BLaER1 treated with 17β-estradiol and CSF1 and Interleukin-3, amounts not matched to agents 10 nM and 100 nM (cell line): ENCODE measurements around the gene NUDCD2.
A peak's percentile ranks its signal among the peaks of the same experiment; 100 is the strongest.

Source experiments
- H3K27ac ChIP-seq, 11 experiments: shearing (Covaris generic); formaldehyde crosslinking; 2 replicates each; pipeline ENCODE4 v1.8.1; 2022
- H3K27me3 ChIP-seq, 11 experiments: shearing (Covaris generic); formaldehyde crosslinking; 2 replicates each; pipeline ENCODE4 v1.8.1; 2022
- H3K36me3 ChIP-seq, 11 experiments: shearing (Covaris generic); formaldehyde crosslinking; 2 replicates each; pipeline ENCODE4 v1.8.1; 2022
- H3K4me1 ChIP-seq, 10 experiments: shearing (Covaris generic); formaldehyde crosslinking; 2 replicates each; pipeline ENCODE4 v1.8.1; 2022
- H3K4me2 ChIP-seq, 11 experiments: shearing (Covaris generic); formaldehyde crosslinking; 2 replicates each; pipeline ENCODE4 v1.8.1; 2022
- H3K4me3 ChIP-seq, 10 experiments: shearing (Covaris generic); formaldehyde crosslinking; 2 replicates each; pipeline ENCODE4 v1.8.1; 2022
- H3K9ac ChIP-seq, 11 experiments: shearing (Covaris generic); formaldehyde crosslinking; 2 replicates each; pipeline ENCODE4 v1.8.1; 2022
- H3K9me3 ChIP-seq, 11 experiments: shearing (Covaris generic); formaldehyde crosslinking; replicated peaks in 1 of 11; 2 replicates each; pipeline ENCODE4 v1.8.1; 2022
- H4K20me1 ChIP-seq, 11 experiments: shearing (Covaris generic); formaldehyde crosslinking; 2 replicates each; pipeline ENCODE4 v1.8.1; 2022
- Cebpa-rat ChIP-seq, 11 experiments: shearing (Covaris generic); IDR thresholded peaks; 2 replicates each; pipeline ENCODE4 v1.8.1; 2022

NUDCD2 gene

DNA sequence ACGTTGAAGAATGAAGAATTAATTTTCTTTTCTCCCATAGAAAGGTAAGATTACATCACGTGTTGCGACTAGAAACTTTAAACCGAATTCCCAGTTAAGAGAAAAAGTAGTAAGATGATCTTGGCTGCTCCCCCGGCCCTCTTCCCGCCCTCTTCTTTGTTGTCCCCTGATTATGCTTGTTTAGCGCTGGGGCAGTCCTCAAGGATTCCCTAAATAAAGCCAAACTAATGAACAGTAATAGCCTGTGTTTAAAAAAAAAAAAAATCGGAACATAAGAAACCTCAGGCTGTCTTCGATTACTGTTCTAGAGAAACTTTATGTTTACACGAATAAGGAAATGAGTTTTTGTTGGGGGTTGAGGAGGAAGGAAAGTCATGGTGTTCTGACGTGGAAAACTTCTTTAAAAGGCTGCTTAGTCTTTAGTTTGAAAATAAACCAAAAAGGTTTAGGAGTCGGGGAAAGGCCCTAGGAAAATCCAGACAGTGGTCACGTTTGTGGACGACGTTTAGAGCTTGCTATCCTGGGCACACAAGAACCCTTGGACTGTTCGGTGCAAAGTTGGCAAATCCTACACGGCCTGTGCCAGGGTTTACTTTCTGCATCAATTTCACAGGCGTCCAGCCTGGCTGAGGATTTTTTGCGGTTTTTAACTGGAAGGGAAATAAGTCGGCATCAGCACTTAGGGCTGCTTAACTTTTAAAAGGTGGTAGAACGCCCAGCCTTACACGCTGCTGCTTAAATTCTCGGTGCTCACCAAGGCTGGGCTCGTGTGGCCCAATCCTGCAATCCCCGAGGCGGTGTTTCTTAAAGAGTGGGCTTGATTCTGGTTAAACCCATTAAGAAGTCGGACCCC lies 44.4 kb upstream of the NUDCD2 start:
- Histone ChIP-seq H3K4me1 (peaks cover 26 to 39% (median 36%) of the 10 kb centered on the region in 10 experiments), H3K9me3 (no peaks in the 10 kb centered on the region)

DNA sequence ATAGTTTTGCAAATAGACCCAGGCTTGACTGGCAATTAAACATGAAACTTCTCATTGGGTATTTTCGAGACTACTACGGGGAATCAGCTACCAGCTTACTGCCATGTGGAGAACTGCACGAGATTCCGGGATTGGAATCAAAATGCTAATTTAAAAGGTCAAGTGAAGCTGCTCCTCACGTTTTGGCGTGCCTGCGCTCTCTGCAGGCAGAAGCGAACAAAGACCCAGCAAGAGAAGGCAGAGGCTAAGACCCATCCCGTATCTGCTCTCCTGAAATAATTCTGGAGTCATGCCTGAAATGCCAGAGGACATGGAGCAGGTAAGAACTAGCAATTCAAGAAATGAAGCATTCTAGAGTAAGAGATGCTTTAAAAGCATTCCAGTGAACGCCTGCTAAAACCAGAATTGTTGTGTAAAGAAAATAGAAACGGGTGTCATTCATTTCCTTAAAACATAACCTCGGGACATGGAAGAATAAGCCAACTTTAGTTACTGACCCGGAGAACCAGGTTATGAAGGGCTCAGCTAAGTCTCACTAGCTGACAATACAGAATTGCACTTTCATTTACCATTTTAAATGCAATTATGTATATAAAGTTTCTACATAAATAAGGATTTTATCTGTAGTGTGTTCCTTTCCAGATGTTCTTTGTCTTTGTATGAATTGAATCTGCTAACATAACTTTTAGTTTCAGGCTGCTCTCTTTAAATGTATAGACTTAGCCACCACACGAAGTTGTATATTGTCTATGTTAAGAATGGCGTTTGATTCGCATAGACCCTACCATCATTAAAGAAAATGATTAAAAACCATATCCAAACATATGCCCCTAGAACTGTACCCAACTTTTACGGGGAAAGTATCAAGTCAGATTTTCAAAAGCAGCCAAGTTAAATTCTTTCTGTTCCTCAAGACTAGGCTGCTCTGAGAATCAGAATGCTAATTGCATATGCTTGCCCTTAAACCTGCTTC lies 43.5 kb upstream of the NUDCD2 start:
- peak overlapping the region; percentile 68 to 87 (median 80) for H3K4me3 ChIP-seq
- peak overlapping the region; percentile 84 to 98 (median 92) for H3K9ac ChIP-seq

More for the DNA sequence above, 44.4 kb upstream of the NUDCD2 start:
- Histone ChIP-seq H3K4me2 (peak overlapping the region; percentile 79 to 95 (median 89)), H3K4me3 (peak overlapping the region; percentile 68 to 87 (median 80)), H3K27ac (peak overlapping the region; percentile 83 to 99 (median 94)), H3K36me3 (peaks cover 0 to 12% (median under 1%) of the 10 kb centered on the region in 11 experiments; a peak in 5 of 22 replicates), H3K9ac (peak overlapping the region; percentile 84 to 98 (median 92)), H4K20me1 (peaks cover 17 to 35% (median 33%) of the 10 kb centered on the region in 11 experiments; a peak in 21 of 22 replicates), H3K27me3 (no peaks in the 10 kb centered on the region)
- no peak for TF ChIP-seq Cebpa-rat (IDR thresholded peaks at IDR 0.05)

DNA sequence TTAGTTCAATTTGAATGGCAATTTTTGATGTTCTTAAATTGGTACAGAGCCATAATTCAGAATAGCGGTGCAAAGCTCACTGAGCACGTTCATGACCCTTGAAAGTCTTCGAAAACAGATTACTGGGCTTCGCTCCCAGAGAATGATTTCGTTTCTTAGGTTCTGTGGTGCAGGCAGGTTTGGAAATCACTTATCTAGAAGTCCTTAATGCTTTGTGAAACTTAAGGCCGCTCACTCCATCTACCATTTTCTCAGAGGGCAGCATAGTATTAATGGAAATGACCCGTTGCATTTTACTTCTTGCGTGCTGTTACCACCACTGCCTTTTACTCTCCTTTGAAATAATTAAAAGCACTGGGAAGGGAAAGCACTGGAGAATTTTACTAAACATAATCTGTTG lies 42.6 kb upstream of the NUDCD2 start:
- H3K9ac ChIP-seq = peak overlapping the region; percentile 84 to 98 (median 92)

More for the DNA sequence above, 43.5 kb upstream of the NUDCD2 start:
- Histone ChIP-seq H4K20me1 (peaks cover 14 to 26% (median 25%) of the 10 kb centered on the region in 11 experiments; a peak in 20 of 22 replicates), H3K27ac (peak overlapping the region; percentile 83 to 99 (median 94)), H3K27me3 (no peaks in the 10 kb centered on the region), H3K36me3 (peaks cover 0 to 4% (median 0%) of the 10 kb centered on the region in 11 experiments; a peak in 3 of 22 replicates), H3K4me1 (peaks cover 22 to 30% (median 28%) of the 10 kb centered on the region in 10 experiments), H3K4me2 (peak overlapping the region; percentile 79 to 95 (median 89)), H3K9me3 (no peaks in the 10 kb centered on the region)
- TF ChIP-seq Cebpa-rat (IDR thresholded peaks at IDR 0.05) = no peak

DNA sequence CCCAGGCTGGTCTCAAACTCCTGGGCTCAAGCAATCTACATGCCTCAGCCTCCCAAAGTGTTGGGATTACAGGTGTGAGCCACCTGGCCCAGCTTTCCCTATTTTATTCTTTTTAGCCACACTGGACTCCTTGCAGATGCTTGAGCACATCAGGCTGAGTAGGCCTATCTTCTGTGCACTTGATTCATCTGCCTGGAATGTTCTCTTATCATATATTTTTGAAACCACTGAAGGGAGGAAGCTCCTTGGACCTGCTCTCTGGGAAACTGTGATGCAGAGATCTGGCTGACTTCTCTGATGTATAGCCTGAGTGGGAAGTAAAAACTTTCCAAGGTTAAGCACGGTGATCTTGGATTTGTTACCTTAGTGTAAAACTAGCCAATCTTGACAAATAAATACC lies 39.0 kb upstream of the NUDCD2 start:
- no peaks in the 10 kb centered on the region for H3K27me3 ChIP-seq

More for the DNA sequence above, 42.6 kb upstream of the NUDCD2 start:
- Histone ChIP-seq H3K4me1 (peaks cover 14 to 22% (median 19%) of the 10 kb centered on the region in 10 experiments), H3K36me3 (no peaks in the 10 kb centered on the region), H4K20me1 (peaks cover 7 to 17% (median 16%) of the 10 kb centered on the region in 11 experiments; a peak in 19 of 22 replicates), H3K27ac (peak overlapping the region; percentile 42 to 99 (median 94); a peak in 21 of 22 replicates), H3K27me3 (no peaks in the 10 kb centered on the region), H3K4me3 (peak overlapping the region; percentile 68 to 87 (median 80)), H3K9me3 (no peaks in the 10 kb centered on the region), H3K4me2 (peak overlapping the region; percentile 79 to 95 (median 89))
- no peak for TF ChIP-seq Cebpa-rat (IDR thresholded peaks at IDR 0.05)

DNA sequence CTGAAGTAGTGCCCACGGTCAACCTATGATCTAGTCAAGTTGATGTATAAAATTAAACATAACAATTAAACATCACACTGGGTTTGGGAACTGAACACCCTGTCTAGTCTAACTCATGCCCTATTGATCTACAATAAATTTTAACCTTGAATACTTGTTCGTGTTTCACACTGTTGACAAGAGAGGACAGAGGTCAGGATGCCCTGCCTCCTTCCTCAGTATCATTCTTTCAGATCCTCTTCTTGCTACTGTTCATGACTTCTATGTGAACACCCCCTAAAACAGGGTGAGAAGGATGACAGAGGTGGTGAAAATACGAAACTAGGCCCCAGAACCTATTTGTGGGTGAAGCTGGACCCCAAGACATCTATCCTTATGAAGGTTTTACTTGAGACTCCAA lies 37.4 kb upstream of the NUDCD2 start:
- peaks cover 0 to 17% (median 13%) of the 10 kb centered on the region in 11 experiments; a peak in 20 of 22 replicates for H3K36me3 ChIP-seq
- H3K27me3 ChIP-seq = no peaks in the 10 kb centered on the region
- no peak overlapping the region for H3K27ac ChIP-seq
- H3K4me2 ChIP-seq = no peak overlapping the region
- no peak overlapping the region for H3K9ac ChIP-seq
- peaks cover under 1 to 4% (median 2%) of the 10 kb centered on the region in 10 experiments; a peak in 15 of 20 replicates for H3K4me1 ChIP-seq
- no peak for TF ChIP-seq Cebpa-rat (IDR thresholded peaks at IDR 0.05)
- no peaks in the 10 kb centered on the region for H4K20me1 ChIP-seq
- no peak overlapping the region for H3K4me3 ChIP-seq
- H3K9me3 ChIP-seq = peaks cover 0 to 13% (median 6%) of the 10 kb centered on the region in 11 experiments; a peak in 6 of 22 replicates

More for the DNA sequence above, 39.0 kb upstream of the NUDCD2 start:
- peaks cover 6 to 10% (median 7%) of the 10 kb centered on the region in 10 experiments; a peak in 19 of 20 replicates for H3K4me1 ChIP-seq
- H3K9ac ChIP-seq = no peak overlapping the region
- H3K9me3 ChIP-seq = peaks cover 0 to 13% (median 6%) of the 10 kb centered on the region in 11 experiments; a peak in 6 of 22 replicates
- no peak overlapping the region for H3K4me3 ChIP-seq
- H3K4me2 ChIP-seq = no peak overlapping the region
- H4K20me1 ChIP-seq = no peaks in the 10 kb centered on the region
- no peak overlapping the region for H3K27ac ChIP-seq
- H3K36me3 ChIP-seq = peaks cover 0 to 2% (median 0%) of the 10 kb centered on the region in 11 experiments; a peak in 1 of 22 replicates
- no peak for TF ChIP-seq Cebpa-rat (IDR thresholded peaks at IDR 0.05)

DNA sequence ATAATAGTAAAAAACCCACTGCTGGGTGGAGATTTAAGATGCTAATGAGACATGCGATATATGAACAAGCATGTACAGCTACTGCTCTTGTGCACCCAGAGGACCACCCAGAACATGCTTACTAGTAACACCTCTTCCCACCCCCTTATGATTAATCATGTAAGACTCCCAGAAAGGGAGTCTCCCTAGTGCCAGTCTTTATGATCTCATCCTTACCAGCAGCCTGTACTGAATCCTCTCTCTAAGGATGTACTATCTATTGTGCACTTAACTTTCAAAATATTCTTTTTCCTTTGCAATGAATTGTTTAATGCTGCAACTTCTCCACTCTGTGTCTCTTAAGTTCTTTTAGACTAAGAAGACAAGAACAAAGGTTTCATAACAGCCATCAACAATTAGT lies 36.4 kb upstream of the NUDCD2 start:
- Histone ChIP-seq H3K4me2 (no peak overlapping the region), H3K4me1 (no peaks in the 10 kb centered on the region), H3K27ac (no peak overlapping the region), H3K36me3 (peaks cover 3 to 28% (median 23%) of the 10 kb centered on the region in 11 experiments; a peak in 21 of 22 replicates), H4K20me1 (no peaks in the 10 kb centered on the region), H3K27me3 (no peaks in the 10 kb centered on the region), H3K4me3 (no peak overlapping the region), H3K9ac (no peak overlapping the region), H3K9me3 (peaks cover 0 to 13% (median 6%) of the 10 kb centered on the region in 11 experiments; a peak in 6 of 22 replicates)
- TF ChIP-seq Cebpa-rat (IDR thresholded peaks at IDR 0.05) = no peak

DNA sequence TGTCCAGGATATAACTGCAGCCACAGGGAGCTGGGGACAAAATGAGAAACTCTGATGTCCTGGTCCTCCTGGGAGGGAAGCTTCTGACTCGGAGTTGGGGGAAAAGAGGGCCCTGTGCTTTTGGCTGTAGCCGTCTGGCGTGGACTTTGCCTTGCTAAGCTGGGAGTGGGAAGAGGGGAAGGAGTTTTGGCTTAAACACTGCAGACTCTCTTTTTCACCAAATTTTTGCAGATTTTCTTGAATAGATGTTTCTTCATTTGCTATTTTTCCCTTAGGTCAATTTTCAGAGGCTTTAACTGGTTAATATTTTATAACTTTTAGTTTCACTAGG lies 29.8 kb upstream of the NUDCD2 start:
- Histone ChIP-seq H4K20me1 (peaks cover 0 to 5% (median 0%) of the 10 kb centered on the region in 11 experiments; a peak in 2 of 22 replicates), H3K4me1 (no peaks in the 10 kb centered on the region), H3K4me2 (no peak overlapping the region), H3K36me3 (peaks cover 5 to 94% (median 77%) of the 10 kb centered on the region in 11 experiments; a peak in 21 of 22 replicates), H3K4me3 (no peak overlapping the region), H3K27me3 (no peaks in the 10 kb centered on the region), H3K9me3 (peaks cover 0 to 3% (median 0%) of the 10 kb centered on the region in 11 experiments; a peak in 1 of 22 replicates), H3K27ac (peak overlapping the region in 1 of 11 experiments; percentile 11; a peak in 1 of 22 replicates), H3K9ac (no peak overlapping the region)
- TF ChIP-seq Cebpa-rat (IDR thresholded peaks at IDR 0.05) = no peak

DNA sequence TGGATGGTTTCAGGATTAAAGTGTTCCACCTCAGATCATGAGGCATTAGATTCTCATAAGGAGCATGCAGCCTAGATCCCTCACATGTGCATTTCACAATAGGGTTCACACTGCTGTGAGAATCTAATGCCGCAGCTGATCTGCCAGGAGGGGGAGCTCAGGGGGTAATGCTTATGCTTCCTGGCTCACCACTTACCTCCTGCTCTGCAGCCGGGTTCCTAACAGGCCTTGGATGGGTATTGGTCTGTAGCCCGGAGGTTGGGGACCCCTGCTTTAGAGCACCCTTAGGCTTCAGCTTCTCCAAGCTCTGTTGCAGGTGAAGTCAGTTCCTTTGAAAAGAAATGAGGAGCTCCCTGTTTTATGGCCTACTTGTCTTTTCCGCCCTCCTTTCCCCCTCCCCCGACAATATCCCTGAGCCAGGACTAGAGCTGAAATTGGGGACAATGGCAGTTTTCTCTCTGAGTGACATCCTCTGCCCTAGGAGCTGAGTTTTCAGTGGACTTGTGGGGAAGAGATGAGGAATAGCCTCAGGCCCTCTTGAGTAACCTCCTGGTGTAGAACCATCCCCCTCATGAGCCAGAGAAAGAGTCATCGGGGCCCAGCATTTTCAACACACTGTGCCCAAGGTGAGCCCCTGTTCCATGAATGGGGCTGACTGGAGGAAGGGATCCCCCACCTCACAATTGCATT lies 29.3 kb upstream of the NUDCD2 start:
- Histone ChIP-seq H3K27me3 (no peaks in the 10 kb centered on the region), H3K9me3 (no peaks in the 10 kb centered on the region), H3K4me2 (no peak overlapping the region), H3K36me3 (peaks cover 5 to 99% (median 82%) of the 10 kb centered on the region in 11 experiments; a peak in 21 of 22 replicates), H3K9ac (no peak overlapping the region), H4K20me1 (peaks cover 0 to 5% (median 0%) of the 10 kb centered on the region in 11 experiments; a peak in 2 of 22 replicates), H3K4me3 (no peak overlapping the region), H3K27ac (peak overlapping the region in 1 of 11 experiments; percentile 11; a peak in 1 of 22 replicates), H3K4me1 (no peaks in the 10 kb centered on the region)
- TF ChIP-seq Cebpa-rat (IDR thresholded peaks at IDR 0.05) = no peak
